H9 (cell line): ENCODE measurements around the gene CMSS1. TPM values are rescaled to one million over a fixed set of nuclear protein-coding genes. Genes with fewer than 3 reads are reported as not detected.

ENCODE experiments used
- DNase-seq: peaks from one replicate; pipeline ENCODE4 v3.0.0-alpha.2; 2017
- H2AFZ ChIP-seq: one replicate; pipeline ENCODE4 v1.6.1; 2013; ENCODE audit warnings: mild to moderate bottlenecking, low read length, control low read depth, moderate library complexity
- H2AK5ac ChIP-seq: 2 replicates; pipeline ENCODE4 v1.6.1; 2013; ENCODE audit warnings: low read length, control low read depth, mixed read lengths; ENCODE audit not compliant: insufficient read length
- H2BK120ac ChIP-seq: one replicate; pipeline ENCODE4 v1.6.1; 2013; ENCODE audit warnings: low read depth, mild to moderate bottlenecking, low read length, control low read depth, inconsistent platforms; ENCODE audit not compliant: poor library complexity, severe bottlenecking
- H2BK12ac ChIP-seq: 2 replicates; pipeline ENCODE4 v1.6.1; 2013; ENCODE audit warnings: low read length, control low read depth, mixed read lengths, low read depth; ENCODE audit not compliant: insufficient read length
- H2BK15ac ChIP-seq: 2 replicates; pipeline ENCODE4 v1.6.1; 2013; ENCODE audit warnings: low read depth, low read length, control low read depth
- H2BK20ac ChIP-seq: one replicate; pipeline ENCODE4 v1.6.1; 2013; ENCODE audit warnings: low read depth, mild to moderate bottlenecking, low read length, control low read depth, inconsistent platforms; ENCODE audit not compliant: poor library complexity, severe bottlenecking
- H2BK5ac ChIP-seq: 2 replicates; pipeline ENCODE4 v1.6.1; 2013; ENCODE audit warnings: low read length, control low read depth, mixed read lengths; ENCODE audit not compliant: insufficient read length
- H3K14ac ChIP-seq: 2 replicates; pipeline ENCODE4 v1.6.1; 2013; ENCODE audit warnings: low read length, control low read depth; ENCODE audit not compliant: insufficient read depth
- H3K18ac ChIP-seq: 2 replicates; pipeline ENCODE4 v1.6.1; 2013; ENCODE audit warnings: low read depth, mild to moderate bottlenecking, mixed read lengths, low read length, control low read depth; ENCODE audit not compliant: insufficient read length
- H3K23ac ChIP-seq: 2 replicates; pipeline ENCODE4 v1.6.1; 2013; ENCODE audit warnings: low read length, control low read depth, mixed read lengths, low read depth; ENCODE audit not compliant: insufficient read length
- H3K23me2 ChIP-seq: 2 replicates; pipeline ENCODE4 v1.6.1; 2013; ENCODE audit warnings: low read depth, mild to moderate bottlenecking, mixed read lengths, low read length, control low read depth; ENCODE audit not compliant: insufficient read length, poor library complexity, severe bottlenecking
- H3K27ac ChIP-seq: 2 replicates; pipeline ENCODE4 v1.5.1; 2013; ENCODE audit warnings: low read length, control low read depth, mixed read lengths, low read depth; ENCODE audit not compliant: insufficient read length
- H3K27me3 ChIP-seq: 2 replicates; pipeline ENCODE4 v1.6.1; 2013; ENCODE audit warnings: low read length, control low read depth, inconsistent platforms; ENCODE audit not compliant: insufficient read depth
- H3K4ac ChIP-seq: 2 replicates; pipeline ENCODE4 v1.6.1; 2013; ENCODE audit warnings: low read depth, mild to moderate bottlenecking, control low read depth, inconsistent platforms, low read length, moderate library complexity
- H3K4me1 ChIP-seq: 2 replicates; pipeline ENCODE4 v1.6.1; 2013; ENCODE audit warnings: low read length, control low read depth, inconsistent platforms; ENCODE audit not compliant: insufficient read depth
- H3K4me2 ChIP-seq: 2 replicates; pipeline ENCODE4 v1.6.1; 2013; ENCODE audit warnings: low read length, control low read depth, mixed read lengths; ENCODE audit not compliant: insufficient read length, insufficient read depth
- H3K56ac ChIP-seq: 2 replicates; pipeline ENCODE4 v1.6.1; 2013; ENCODE audit warnings: low read depth, mild to moderate bottlenecking, mixed read lengths, low read length, control low read depth; ENCODE audit not compliant: insufficient read length
- H3K79me1 ChIP-seq: 2 replicates; pipeline ENCODE4 v1.6.1; 2013; ENCODE audit warnings: low read depth, mild to moderate bottlenecking, moderate library complexity, low read length, control low read depth, inconsistent platforms; ENCODE audit not compliant: insufficient read depth, poor library complexity, severe bottlenecking
- H3K79me2 ChIP-seq: 2 replicates; pipeline ENCODE4 v1.6.1; 2013; ENCODE audit warnings: low read length, control low read depth, inconsistent platforms; ENCODE audit not compliant: insufficient read depth
- H3K9ac ChIP-seq: 2 replicates; pipeline ENCODE4 v1.6.1; 2013; ENCODE audit warnings: low read length, control low read depth, mixed read lengths; ENCODE audit not compliant: insufficient read length; ENCODE audit errors: extremely low read depth
- H3K9me3 ChIP-seq: one replicate; pipeline ENCODE4 v1.6.1; 2013; ENCODE audit warnings: low read depth, low read length, inconsistent platforms; ENCODE audit not compliant: control insufficient read depth
- H3T11ph ChIP-seq: one replicate; pipeline ENCODE4 v1.6.1; 2013; ENCODE audit warnings: mild to moderate bottlenecking, low read length, control low read depth, inconsistent platforms
- H4K20me1 ChIP-seq: one replicate; pipeline ENCODE4 v1.6.1; 2013; ENCODE audit not compliant: control insufficient read depth, insufficient read length, insufficient read depth
- H4K5ac ChIP-seq: 2 replicates; pipeline ENCODE4 v1.6.1; 2013; ENCODE audit warnings: low read depth, mild to moderate bottlenecking, mixed read lengths, low read length, control low read depth; ENCODE audit not compliant: insufficient read length
- H4K8ac ChIP-seq: replicated peaks from 2 replicates; pipeline ENCODE4 v1.6.1; 2013; ENCODE audit warnings: low read length, control low read depth, mixed read lengths, low read depth; ENCODE audit not compliant: insufficient read length
- H4K91ac ChIP-seq: 2 replicates; pipeline ENCODE4 v1.6.1; 2013; ENCODE audit warnings: low read depth, mild to moderate bottlenecking, moderate library complexity, mixed read lengths, low read length, control low read depth; ENCODE audit not compliant: insufficient read length
- H3K27ac Mint-ChIP-seq, 3 experiments: 2 replicates in 2 of 3; 3 replicates in 1 of 3; pipeline ENCODE4 v1.8.0; 2020 to 2021; ENCODE audit warnings: mixed read lengths in 3 of 3, mild to moderate bottlenecking in 1 of 3, moderate library complexity in 1 of 3
- H3K27me3 Mint-ChIP-seq: 2 replicates; pipeline ENCODE4 v1.8.0; 2021; ENCODE audit warnings: low read depth, mild to moderate bottlenecking, moderate library complexity, mixed read lengths
- H3K36me3 Mint-ChIP-seq, 3 experiments: 2 replicates in 2 of 3; 3 replicates in 1 of 3; pipeline ENCODE4 v1.8.0; 2020 to 2021; ENCODE audit warnings: low read depth in 3 of 3, mixed read lengths in 3 of 3; ENCODE audit not compliant: insufficient read depth in 1 of 3
- H3K4me1 Mint-ChIP-seq, 2 experiments: 2 replicates each; pipeline ENCODE4 v1.8.0; 2020; ENCODE audit warnings: mixed read lengths in 2 of 2
- H3K4me3 Mint-ChIP-seq, 2 experiments: 2 replicates in 1 of 2; 3 replicates in 1 of 2; pipeline ENCODE4 v1.8.0; 2020 to 2021; ENCODE audit warnings: mild to moderate bottlenecking in 2 of 2, mixed read lengths in 2 of 2, moderate library complexity in 1 of 2
- H3K9me3 Mint-ChIP-seq, 2 experiments: 2 replicates in 1 of 2; 3 replicates in 1 of 2; pipeline ENCODE4 v1.8.0; 2020; ENCODE audit warnings: mild to moderate bottlenecking in 2 of 2, mixed read lengths in 2 of 2, moderate library complexity in 1 of 2
- CTCF ChIP-seq: fragments of 200-600 bp; sonication (generic); conservative IDR thresholded peaks from 3 replicates; pipeline ENCODE4 v1.8.0; 2021; ENCODE audit warnings: antibody characterized with exemption, mild to moderate bottlenecking
- WGBS: extraction: QIAGEN DNeasy Blood & Tissue Kit; methylation state at CpG from one replicate; pipeline ENCODE4 v1.1.7; 2013; ENCODE audit warnings: missing lambda C conversion rate, low lambda C conversion rate, mixed read lengths; ENCODE audit not compliant: insufficient read length; ENCODE audit errors: extremely low coverage; 5-methylcytosine and 5-hydroxymethylcytosine counted together
- total RNA-seq: library from RNA; stranded (reverse); gene quantifications from 2 replicates; pipeline ENCODE4 v1.2.1, GENCODE V29; 2021

The CMSS1 gene
- total RNA-seq, 1 experiment from 2014 or later = 61.8 TPM

- TF ChIP-seq CTCF = no peak
- Histone ChIP-seq H3K9ac (no peak overlapping the region), H3K23me2 (no peaks in the 10 kb centered on the region), H3K79me2 (no peaks in the 10 kb centered on the region), H3K4ac (no peak overlapping the region), H2BK12ac (no peak overlapping the region), H3K27me3 (no peaks in the 10 kb centered on the region), H4K20me1 (no peaks in the 10 kb centered on the region), H3K18ac (no peak overlapping the region), H3K9me3 (no peaks in the 10 kb centered on the region), H2BK5ac (no peak overlapping the region), H2BK20ac (no peak overlapping the region), H3K56ac (no peak overlapping the region), H3K14ac (no peak overlapping the region), H4K8ac (no peak overlapping the region), H2AK5ac (no peak overlapping the region), H3T11ph (no peak overlapping the region), H2AFZ (no peak overlapping the region), H3K27ac (no peak overlapping the region), H3K4me1 (peaks cover 3% of the 10 kb centered on the region; the same call in 1 of the 2 replicates), H2BK120ac (no peak overlapping the region), H3K4me2 (no peak overlapping the region), H2BK15ac (no peak overlapping the region), H4K91ac (no peak overlapping the region), H3K79me1 (no peaks in the 10 kb centered on the region), H4K5ac (no peak overlapping the region), H3K23ac (no peak overlapping the region)
- Mint-ChIP-seq H3K36me3 (peaks cover 6 to 9% (median 8%) of the 10 kb centered on the region in 3 experiments; a peak in 6 of 7 replicates), H3K4me3 (no peak overlapping the region), H3K4me1 (peaks cover 16% of the 10 kb centered on the region in 2 experiments), H3K9me3 (peaks cover 0 to 3% of the 10 kb centered on the region in 2 experiments; a peak in 2 of 5 replicates), H3K27me3 (no peaks in the 10 kb centered on the region), H3K27ac (peak overlapping the region in 1 of 3 experiments; percentile 45; a peak in 2 of 7 replicates)
- no CpG with 5 or more reads among the region's 1 CpG for WGBS
- no peak for DNase-seq
Observed at GRCh38 chr3:99859825-99860224, 42.2 kb downstream of the CMSS1 start.
